ENCODE results near the gene PIP5K1C.

PIP5K1C gene

GRCh38 chr19:3687393-3687773 lies 12.9 kb downstream of the PIP5K1C start:
- no peak overlapping the region for H3K4me2 ChIP-seq (ENCODE audit: insufficient read depth, low read length)
- H3K27ac ChIP-seq (ENCODE audit: low read length), result no peak overlapping the region
- TF ChIP-seq EZH2 (IDR thresholded peaks at IDR 0.05; ENCODE audit: borderline replicate concordance, low read depth, low read length, severe bottlenecking) (no peak), CTCF (IDR thresholded peaks at IDR 0.05; ENCODE audit: borderline replicate concordance, extremely low read depth, low read length, poor library complexity, severe bottlenecking) (no peak)
- H3K4me1 ChIP-seq (ENCODE audit: insufficient read depth, low read length), result 0 out of 2 replicates have a peak, but pooled peaks cover 3% of the 10 kb centered on the region
- no peak for DNase-seq
- ATAC-seq (ENCODE audit: insufficient read depth, low read depth), result no peak
- H3K36me3 ChIP-seq (ENCODE audit: insufficient read depth, low read length), result peaks cover 8% of the 10 kb centered on the region
- H3K27me3 ChIP-seq (ENCODE audit: insufficient read depth, low read length, poor library complexity), result no peaks in the 10 kb centered on the region
- H2AFZ ChIP-seq (ENCODE audit: low read depth, low read length), result no peak overlapping the region
- no peak overlapping the region for H3K9ac ChIP-seq (ENCODE audit: low read depth, low read length)
- no peaks in the 10 kb centered on the region for H3K9me3 ChIP-seq (ENCODE audit: insufficient read depth, low read length, severe bottlenecking)
- H4K20me1 ChIP-seq (ENCODE audit: insufficient read depth, low read length), result peaks cover 48% of the 10 kb centered on the region
- H3K79me2 ChIP-seq (ENCODE audit: insufficient read depth, low read length), result peaks cover 66% of the 10 kb centered on the region
- no peak overlapping the region for H3K4me3 ChIP-seq (ENCODE audit: low read depth in 1 of 2, low read length in 2 of 2)

- ATAC-seq (ENCODE audit: insufficient read depth, low read depth) (no peak), DNase-seq (no peak)
- Histone ChIP-seq H2AFZ (ENCODE audit: low read depth, low read length) (no peak overlapping the region), H4K20me1 (ENCODE audit: insufficient read depth, low read length) (peaks cover 39% of the 10 kb centered on the region), H3K4me3 (ENCODE audit: low read depth in 1 of 2, low read length in 2 of 2) (no peak overlapping the region), H3K79me2 (ENCODE audit: insufficient read depth, low read length) (peaks cover 61% of the 10 kb centered on the region), H3K27me3 (ENCODE audit: insufficient read depth, low read length, poor library complexity) (no peaks in the 10 kb centered on the region), H3K9me3 (ENCODE audit: insufficient read depth, low read length, severe bottlenecking) (no peaks in the 10 kb centered on the region), H3K4me2 (ENCODE audit: insufficient read depth, low read length) (no peak overlapping the region), H3K36me3 (ENCODE audit: insufficient read depth, low read length) (peaks cover 10% of the 10 kb centered on the region), H3K9ac (ENCODE audit: low read depth, low read length) (no peak overlapping the region), H3K4me1 (ENCODE audit: insufficient read depth, low read length) (no peaks in the 10 kb centered on the region), H3K27ac (ENCODE audit: low read length) (no peak overlapping the region)
- TF ChIP-seq CTCF (IDR thresholded peaks at IDR 0.05; ENCODE audit: borderline replicate concordance, extremely low read depth, low read length, poor library complexity, severe bottlenecking) (no peak), EZH2 (IDR thresholded peaks at IDR 0.05; ENCODE audit: borderline replicate concordance, low read depth, low read length, severe bottlenecking) (no peak)
Observed at GRCh38 chr19:3684817-3685410, 15.4 kb downstream of the PIP5K1C start.

- Histone ChIP-seq H3K9ac (ENCODE audit: low read depth, low read length) (no peak overlapping the region), H3K79me2 (ENCODE audit: insufficient read depth, low read length) (peaks cover 57% of the 10 kb centered on the region), H3K27ac (ENCODE audit: low read length) (no peak overlapping the region), H3K4me1 (ENCODE audit: insufficient read depth, low read length) (no peaks in the 10 kb centered on the region), H3K4me2 (ENCODE audit: insufficient read depth, low read length) (no peak overlapping the region), H3K9me3 (ENCODE audit: insufficient read depth, low read length, severe bottlenecking) (no peaks in the 10 kb centered on the region), H3K4me3 (ENCODE audit: low read depth in 1 of 2, low read length in 2 of 2) (no peak overlapping the region), H3K36me3 (ENCODE audit: insufficient read depth, low read length) (peaks cover 11% of the 10 kb centered on the region), H3K27me3 (ENCODE audit: insufficient read depth, low read length, poor library complexity) (no peaks in the 10 kb centered on the region), H2AFZ (ENCODE audit: low read depth, low read length) (no peak overlapping the region), H4K20me1 (ENCODE audit: insufficient read depth, low read length) (peaks cover 43% of the 10 kb centered on the region)
- no peak for DNase-seq
- no peak for ATAC-seq (ENCODE audit: insufficient read depth, low read depth)
- TF ChIP-seq EZH2 (IDR thresholded peaks at IDR 0.05; ENCODE audit: borderline replicate concordance, low read depth, low read length, severe bottlenecking) (no peak), CTCF (IDR thresholded peaks at IDR 0.05; ENCODE audit: borderline replicate concordance, extremely low read depth, low read length, poor library complexity, severe bottlenecking) (no peak)
Observed at GRCh38 chr19:3684054-3684816, 16.0 kb downstream of the PIP5K1C start.
